ENCODE measurements around the gene FAM177A1.
"Not testable (repeated sequence)": the region's sequence is repeated elsewhere in the genome, so short reads cannot be mapped to it uniquely, and the experiment has no call there.

The FAM177A1 gene
- total RNA-seq, result 59.4 to 108 reads per million in 2 donors

DNA sequence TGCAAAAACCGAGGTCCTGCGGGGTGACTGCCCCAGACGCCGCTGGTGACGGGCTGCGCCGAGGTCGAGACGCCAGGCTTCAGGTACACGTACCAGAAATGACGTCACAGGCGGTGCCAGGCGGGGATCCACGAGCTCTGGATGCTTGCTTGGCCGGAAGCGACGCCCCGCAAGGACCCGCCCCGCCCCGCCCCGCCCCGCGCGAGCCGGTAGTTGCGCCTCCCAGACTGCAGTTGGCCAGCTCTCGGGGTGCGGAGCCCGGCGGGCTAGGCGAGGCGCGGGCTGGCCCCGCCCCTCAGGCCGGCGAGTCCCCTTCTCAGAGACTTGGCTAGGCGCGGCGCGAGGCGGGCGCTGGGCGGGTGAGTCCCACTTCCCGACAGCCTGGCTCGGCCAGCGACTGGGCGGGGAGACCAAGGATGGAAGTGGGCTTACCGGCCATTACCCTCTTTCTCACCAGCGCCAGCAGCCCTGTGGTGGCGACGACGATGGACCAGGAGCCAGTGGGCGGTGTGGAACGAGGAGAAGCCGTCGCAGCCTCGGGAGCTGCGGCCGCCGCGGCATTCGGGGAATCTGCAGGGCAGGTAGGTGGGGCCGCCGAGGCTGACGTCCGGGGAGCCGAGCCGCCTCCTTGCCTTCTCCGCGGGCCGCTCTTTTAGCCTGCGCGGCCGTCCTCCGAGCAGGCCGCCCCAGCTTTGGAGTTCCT is at the start of gene FAM177A1:
TSS of gene FAM177A1 (plus strand) at position 225 of the 703 bp plus-strand sequence. CDS start at position 417, 192 bp downstream.
- DNase-seq, result peak; percentile 97 to 100 (median 99)

DNA sequence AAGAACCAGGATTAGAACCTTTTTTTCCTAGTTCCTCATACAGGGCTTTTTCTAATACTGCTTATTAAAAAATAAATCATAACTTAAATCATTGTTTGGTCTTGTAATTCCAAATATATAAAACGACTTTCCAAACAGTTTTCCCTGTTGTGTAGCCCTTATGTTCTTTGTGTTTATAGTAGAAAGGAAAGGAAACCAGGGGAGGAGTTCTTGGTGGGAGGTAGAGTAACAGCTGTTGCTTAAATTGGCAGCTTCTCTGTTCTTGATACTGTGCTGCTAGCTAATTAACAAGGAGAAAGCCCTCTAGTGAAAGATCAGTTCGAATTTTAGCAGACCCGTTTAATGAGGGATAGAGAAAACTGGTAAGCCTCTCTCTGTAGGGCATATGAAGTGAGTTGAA is 48.3 kb upstream of the FAM177A1 start:
- DNase-seq, result no peak

DNA sequence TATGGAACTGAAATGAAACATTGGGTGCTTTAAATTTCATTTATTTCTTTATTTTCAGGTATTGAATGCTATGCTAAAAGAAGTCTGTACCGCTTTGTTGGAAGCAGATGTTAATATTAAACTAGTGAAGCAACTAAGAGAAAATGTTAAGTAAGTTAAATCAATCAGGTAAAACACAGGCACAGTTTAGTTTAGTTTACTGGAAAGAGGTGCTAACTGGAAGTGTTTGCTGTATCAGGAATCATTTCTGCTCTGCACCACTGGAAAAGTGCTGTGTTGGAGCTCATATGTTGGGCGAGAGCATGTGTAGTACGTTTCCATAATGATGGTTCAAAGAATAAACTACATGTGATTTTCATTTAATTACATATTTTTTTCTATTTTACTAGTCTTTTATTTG is 46.6 kb upstream of the FAM177A1 start:
- DNase-seq, result no peak

DNA sequence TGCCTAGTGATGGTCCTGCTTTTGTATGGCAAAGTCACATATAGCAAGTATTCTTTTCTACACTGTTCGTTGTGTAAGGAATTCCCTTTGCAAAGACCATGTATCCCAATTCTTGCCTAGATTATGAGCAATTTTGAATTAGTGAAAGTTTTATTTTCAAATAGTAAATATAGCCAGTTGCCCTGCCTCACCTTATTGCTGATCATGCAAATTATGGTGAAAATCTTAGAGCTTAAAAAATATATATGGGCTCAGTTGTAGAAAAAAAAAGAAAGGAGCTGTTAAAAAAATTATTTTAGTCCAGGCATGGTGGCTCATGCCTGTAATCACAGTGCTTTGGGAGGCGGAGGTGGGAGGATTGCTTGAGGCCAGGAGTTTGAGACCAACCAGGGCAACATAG is 44.5 kb upstream of the FAM177A1 start:
- no peak for DNase-seq

- DNase-seq, result no peak
Measured at GRCh38 chr14:35004839-35005238, 41.2 kb upstream of the FAM177A1 start.

DNA sequence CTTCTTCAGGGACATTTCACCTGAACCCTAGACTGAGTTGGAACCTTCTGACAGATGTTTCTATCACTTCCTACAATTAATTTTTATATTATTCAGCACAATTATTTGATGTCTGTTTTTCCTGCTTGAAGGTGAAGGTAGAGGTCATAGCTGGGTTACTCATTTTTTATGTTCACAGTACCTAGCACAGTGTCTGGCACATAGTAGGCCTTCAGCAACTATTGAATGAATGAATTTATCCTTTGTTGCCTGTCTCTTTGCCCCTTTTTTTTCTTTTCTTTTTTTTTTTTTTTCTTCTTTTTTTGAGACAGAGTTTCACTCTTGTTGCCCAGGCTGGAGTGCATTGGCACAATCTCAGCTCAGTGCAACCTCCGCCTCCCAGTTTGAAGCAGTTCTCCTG is 29.5 kb upstream of the FAM177A1 start:
- no peak for DNase-seq

DNA sequence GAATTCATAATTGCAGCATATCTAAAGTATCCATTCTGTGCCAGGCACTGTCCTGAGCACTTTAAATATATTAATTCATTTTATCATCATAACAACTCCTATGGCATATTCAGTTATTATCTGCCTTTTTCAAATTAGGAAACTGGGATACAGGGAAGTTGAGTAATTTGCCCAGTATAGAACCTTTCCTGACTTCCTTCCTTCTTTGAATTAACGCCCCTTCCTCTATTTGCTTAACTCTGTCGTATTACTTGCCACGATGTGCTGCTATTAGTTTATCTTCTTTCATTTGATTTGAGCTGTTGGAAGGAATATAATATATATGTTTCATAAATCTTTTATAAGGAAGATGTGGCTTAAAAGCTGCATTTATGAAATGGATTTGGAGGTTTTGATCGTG is 25.4 kb upstream of the FAM177A1 start:
- DNase-seq, result no peak

GRCh38 chr14:35028435-35028834 is 17.6 kb upstream of the FAM177A1 start:
- no peak for DNase-seq

DNA sequence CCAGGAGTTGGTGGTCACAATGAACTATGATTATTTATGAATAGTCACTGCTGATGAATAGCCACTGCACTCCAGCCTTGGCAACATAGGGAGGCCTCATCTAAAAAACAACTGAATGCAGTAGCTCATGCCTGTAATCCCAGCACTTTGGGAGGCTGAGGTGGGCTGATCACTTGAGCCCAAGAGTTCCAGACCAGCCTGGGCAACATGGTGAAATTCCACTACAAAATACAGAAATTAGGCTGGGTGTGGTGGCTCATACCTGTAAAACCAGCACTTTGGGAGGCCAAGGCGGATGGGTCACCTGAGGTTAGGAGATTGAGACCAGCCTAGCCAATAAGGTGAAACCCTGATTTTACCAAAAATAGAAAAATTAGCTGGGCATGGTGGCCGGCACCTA is 13.5 kb upstream of the FAM177A1 start:
- no peak for DNase-seq

DNA sequence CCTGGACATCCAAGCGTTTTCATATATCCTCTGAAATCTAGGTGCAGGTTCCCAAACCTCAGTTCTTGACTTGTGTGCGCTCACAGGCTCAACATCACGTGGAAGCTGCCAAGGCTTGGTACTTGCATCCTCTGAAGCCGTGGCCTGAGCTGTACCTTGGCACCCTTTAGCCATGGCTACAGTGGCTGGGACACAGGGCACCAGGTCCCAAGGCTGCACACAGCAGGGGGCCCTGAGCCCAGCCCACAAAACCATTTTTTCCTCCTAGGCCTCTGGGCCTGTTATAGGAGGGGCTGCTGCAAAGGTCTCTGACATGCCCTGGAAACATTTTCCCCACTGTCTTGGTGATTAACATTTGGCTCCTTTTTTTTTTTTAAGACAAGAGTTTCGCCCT is 11.6 kb upstream of the FAM177A1 start:
- DNase-seq, result no peak

DNA sequence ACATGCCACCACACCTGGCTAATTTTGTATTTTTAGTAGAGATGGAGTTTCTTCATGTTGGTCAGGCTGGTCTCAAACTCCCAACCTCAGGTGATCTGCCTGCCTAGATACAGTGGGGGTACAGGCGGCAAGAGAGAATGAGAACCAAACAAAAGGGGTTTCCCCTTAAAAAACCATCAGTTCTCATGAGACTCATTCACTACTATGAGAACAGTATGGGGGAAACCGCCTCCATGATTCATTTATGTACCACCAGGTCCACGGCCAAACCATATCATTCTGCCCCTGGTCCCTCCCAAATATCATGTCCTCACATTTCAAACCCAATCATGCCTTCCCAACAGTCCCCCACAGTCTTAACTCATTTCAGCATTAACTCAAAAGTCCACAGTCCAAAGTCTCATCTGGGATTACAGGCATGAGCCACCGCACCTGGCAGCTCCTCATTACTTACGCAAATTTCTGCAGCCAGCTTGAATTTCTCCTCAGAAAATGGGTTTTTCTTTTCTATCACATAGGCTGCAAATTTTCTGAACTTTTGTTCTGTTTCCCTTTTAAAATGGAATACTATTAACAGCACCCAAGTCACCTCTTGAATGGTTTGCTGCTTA is 11.0 kb upstream of the FAM177A1 start:
- not testable (repeated sequence) for DNase-seq

- DNase-seq, result not testable (repeated sequence)
Measured at GRCh38 chr14:35038312-35038711, 7.8 kb upstream of the FAM177A1 start.

GRCh38 chr14:35042632-35043031 is 3.4 kb upstream of the FAM177A1 start:
- DNase-seq, result no peak

DNA sequence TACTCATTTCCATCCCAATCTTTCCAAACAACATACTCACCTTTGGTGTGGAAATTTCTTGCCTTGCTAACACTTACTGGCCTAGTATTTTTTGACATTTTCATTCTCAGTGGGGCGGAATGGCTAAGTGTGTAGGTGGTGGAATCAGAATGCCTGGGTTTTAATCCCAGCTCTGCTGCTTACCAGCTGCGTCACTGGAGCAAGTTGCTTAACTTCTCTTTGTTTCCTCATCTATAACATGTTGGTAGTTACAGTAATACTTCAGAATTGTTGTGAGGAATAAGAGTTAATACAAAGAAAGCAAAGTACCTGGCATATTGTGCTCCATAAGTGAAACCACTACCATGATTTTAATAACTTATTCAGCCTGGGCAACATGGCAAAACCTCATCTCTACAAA is 3.0 kb upstream of the FAM177A1 start:
- no peak for DNase-seq

- DNase-seq, result no peak
Measured at GRCh38 chr14:35044939-35045797, 904 bp upstream of the FAM177A1 start.

GRCh38 chr14:35045798-35046047 is 349 bp upstream of the FAM177A1 start:
- DNase-seq, result no peak

- DNase-seq, result peak in 2 of 5 experiments; percentile 21 to 72
Measured at GRCh38 chr14:35046751-35047536, 872 bp downstream of the FAM177A1 start.

- DNase-seq, result no peak
Measured at GRCh38 chr14:35047976-35048513, 2.0 kb downstream of the FAM177A1 start.

GRCh38 chr14:35050652-35051051 is 4.6 kb downstream of the FAM177A1 start:
- DNase-seq, result no peak

- no peak for DNase-seq
Measured at GRCh38 chr14:35051796-35052195, 5.7 kb downstream of the FAM177A1 start.

- DNase-seq, result no peak
Measured at GRCh38 chr14:35052637-35053036, 6.6 kb downstream of the FAM177A1 start.

GRCh38 chr14:35061113-35061791 is 15.2 kb downstream of the FAM177A1 start:
- not testable (repeated sequence) for DNase-seq
